ENCODE data around the gene RPS19.

The RPS19 gene

DNA sequence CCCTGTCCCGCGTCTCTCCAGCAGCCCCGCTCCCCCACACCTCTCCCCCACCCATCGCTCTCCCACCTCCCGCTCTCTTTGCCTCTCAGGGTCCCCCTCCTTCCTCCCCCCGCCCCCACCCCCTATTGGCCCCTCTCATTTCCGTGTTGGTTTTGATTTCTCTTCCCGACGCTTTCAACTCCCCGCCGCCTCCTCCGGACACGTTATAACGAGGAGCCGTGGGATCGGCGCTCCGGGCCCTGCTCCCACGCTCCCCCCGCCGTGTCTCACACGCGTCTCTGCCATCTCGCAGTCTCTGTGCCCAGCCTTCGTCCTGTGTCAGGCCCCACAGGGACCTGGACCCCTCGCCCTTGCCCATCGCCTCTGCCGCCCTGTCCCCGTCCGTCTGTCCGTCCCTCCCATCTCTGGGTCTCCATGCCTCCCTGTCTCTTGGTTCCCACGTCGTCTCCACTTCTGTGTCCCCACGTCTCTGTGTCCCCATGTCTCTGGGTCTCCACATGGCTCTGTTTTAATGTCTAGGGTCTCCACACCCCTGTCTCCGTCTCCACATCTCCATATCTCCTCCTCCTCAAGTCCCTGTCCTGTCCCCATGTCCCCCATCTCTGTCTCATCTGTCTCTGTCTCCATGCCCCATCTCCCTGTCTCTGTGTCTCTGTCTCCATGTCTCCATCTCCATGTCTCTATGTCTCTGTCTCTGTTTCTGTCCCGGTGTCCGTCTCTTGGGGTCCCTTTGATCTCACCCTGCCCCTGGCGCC, 55.1 kb downstream of the RPS19 start:
- Mint-ChIP-seq H3K27ac (no peak overlapping the region), H3K36me3 (ENCODE audit: low read depth) (no peaks in the 10 kb centered on the region), H3K4me3 (no peak overlapping the region), H3K27me3 (ENCODE audit: low read depth, poor library complexity) (no peaks in the 10 kb centered on the region), H3K9me3 (no peaks in the 10 kb centered on the region), H3K4me1 (peaks cover 12% of the 10 kb centered on the region)
- no peak for DNase-seq
- TF ChIP-seq, protein P1, sequence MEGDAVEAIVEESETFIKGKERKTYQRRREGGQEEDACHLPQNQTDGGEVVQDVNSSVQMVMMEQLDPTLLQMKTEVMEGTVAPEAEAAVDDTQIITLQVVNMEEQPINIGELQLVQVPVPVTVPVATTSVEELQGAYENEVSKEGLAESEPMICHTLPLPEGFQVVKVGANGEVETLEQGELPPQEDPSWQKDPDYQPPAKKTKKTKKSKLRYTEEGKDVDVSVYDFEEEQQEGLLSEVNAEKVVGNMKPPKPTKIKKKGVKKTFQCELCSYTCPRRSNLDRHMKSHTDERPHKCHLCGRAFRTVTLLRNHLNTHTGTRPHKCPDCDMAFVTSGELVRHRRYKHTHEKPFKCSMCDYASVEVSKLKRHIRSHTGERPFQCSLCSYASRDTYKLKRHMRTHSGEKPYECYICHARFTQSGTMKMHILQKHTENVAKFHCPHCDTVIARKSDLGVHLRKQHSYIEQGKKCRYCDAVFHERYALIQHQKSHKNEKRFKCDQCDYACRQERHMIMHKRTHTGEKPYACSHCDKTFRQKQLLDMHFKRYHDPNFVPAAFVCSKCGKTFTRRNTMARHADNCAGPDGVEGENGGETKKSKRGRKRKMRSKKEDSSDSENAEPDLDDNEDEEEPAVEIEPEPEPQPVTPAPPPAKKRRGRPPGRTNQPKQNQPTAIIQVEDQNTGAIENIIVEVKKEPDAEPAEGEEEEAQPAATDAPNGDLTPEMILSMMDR (IDR thresholded peaks at IDR 0.05): no peak

DNA sequence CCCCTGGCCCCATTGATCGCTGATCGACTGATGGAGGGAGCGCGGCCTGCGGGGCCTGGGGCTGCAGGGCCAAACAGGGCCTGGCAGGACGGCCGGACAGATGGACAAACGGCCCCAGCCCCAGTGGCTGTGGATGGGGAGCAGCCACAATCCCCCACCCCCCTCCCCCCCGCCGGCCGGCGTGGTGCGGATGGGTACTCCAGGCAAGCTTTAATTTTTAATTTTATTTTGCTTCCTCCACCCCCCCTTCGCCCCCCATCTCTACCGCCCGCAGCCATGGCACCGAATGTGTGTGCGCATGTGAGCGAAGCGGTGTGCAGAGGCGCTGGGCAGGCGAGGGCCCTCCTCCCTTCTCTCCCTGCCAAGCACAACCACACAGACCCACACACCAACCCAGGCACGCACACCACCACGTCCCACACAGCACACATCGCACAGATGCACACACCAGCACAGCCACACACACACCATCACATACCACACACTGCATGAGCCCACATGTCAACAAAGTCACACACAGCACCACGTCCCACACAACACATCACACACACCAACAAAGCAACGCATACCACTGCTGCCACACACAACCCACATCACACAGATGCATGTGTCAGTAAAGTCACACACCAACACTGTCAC, 55.8 kb downstream of the RPS19 start:
- no peaks in the 10 kb centered on the region for H3K36me3 Mint-ChIP-seq (ENCODE audit: low read depth)
- no peak for DNase-seq
- peaks cover 12% of the 10 kb centered on the region for H3K4me1 Mint-ChIP-seq
- H3K27me3 Mint-ChIP-seq (ENCODE audit: low read depth, poor library complexity): no peaks in the 10 kb centered on the region
- H3K4me3 Mint-ChIP-seq: no peak overlapping the region
- TF ChIP-seq, protein P1 (IDR thresholded peaks at IDR 0.05): no peak
- no peaks in the 10 kb centered on the region for H3K9me3 Mint-ChIP-seq
- no peak overlapping the region for H3K27ac Mint-ChIP-seq

DNA sequence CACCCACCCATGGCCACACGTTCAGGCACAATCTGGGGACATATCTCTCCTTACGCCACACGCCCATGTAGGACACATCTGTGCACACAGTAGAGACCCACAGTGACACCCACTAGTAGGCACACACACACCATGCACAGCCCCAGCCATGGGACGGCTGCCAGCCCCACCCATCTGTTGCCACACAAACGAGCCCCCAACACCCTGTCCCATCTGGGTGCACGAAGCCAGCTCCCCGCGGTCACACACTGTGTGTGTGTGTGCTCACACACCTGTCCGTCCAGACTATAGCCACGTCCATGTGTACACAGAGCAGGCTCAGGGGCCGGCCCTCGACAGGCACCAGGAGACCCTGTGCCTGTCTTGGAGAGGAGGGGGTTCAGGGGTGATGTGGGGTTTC, 57.6 kb downstream of the RPS19 start:
- no peak overlapping the region for H3K4me3 Mint-ChIP-seq
- H3K36me3 Mint-ChIP-seq (ENCODE audit: low read depth): no peaks in the 10 kb centered on the region
- no peak for DNase-seq
- no peaks in the 10 kb centered on the region for H3K9me3 Mint-ChIP-seq
- H3K27me3 Mint-ChIP-seq (ENCODE audit: low read depth, poor library complexity): no peaks in the 10 kb centered on the region
- H3K4me1 Mint-ChIP-seq: peaks cover 12% of the 10 kb centered on the region
- TF ChIP-seq, protein P1 (IDR thresholded peaks at IDR 0.05): no peak
- no peak overlapping the region for H3K27ac Mint-ChIP-seq

DNA sequence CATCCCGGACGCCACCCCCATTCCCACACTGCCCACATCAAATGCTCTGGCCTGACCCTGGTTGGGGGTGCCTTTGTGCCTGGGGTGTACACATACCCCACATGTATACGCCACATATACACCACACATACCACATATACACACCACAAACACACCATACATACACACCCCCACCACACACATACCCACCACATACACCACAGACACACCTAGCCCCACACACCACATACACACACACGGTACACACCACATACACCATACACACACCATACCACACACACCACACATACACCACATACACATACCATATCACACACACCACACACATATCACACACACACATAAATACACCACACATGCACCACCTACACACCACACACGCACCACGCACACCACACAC, 58.0 kb downstream of the RPS19 start:
- TF ChIP-seq, protein P1 (IDR thresholded peaks at IDR 0.05): no peak
- no peaks in the 10 kb centered on the region for H3K36me3 Mint-ChIP-seq (ENCODE audit: low read depth)

DNA sequence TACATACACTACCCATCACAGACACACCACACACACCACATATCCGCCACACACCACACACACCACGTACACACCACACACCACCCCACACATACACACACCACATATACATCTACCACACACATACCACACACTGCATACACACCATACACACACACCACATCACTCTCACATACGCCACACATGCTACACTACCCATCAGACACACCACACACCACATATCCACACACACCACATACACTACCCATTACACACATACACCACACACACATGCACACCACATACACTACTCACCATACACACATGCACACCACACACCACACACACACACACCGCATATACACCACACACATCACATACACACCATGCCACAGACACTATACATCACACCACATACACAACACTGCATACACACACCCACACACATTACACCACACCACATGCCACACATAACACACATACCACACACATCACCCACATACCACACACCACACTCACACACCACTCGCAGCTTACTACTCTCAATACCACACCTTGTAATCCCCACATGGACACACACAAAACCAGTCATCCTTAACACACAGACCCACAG, 58.7 kb downstream of the RPS19 start:
- H3K4me1 Mint-ChIP-seq: peaks cover 18% of the 10 kb centered on the region
- TF ChIP-seq, protein P1 (IDR thresholded peaks at IDR 0.05): no peak
- no peak for DNase-seq
- no peak overlapping the region for H3K4me3 Mint-ChIP-seq
- H3K9me3 Mint-ChIP-seq: no peaks in the 10 kb centered on the region
- H3K27ac Mint-ChIP-seq: no peak overlapping the region
- no peaks in the 10 kb centered on the region for H3K27me3 Mint-ChIP-seq (ENCODE audit: low read depth, poor library complexity)
- H3K36me3 Mint-ChIP-seq (ENCODE audit: low read depth): no peaks in the 10 kb centered on the region

More for the DNA sequence above, 58.0 kb downstream of the RPS19 start:
- Mint-ChIP-seq H3K4me3 (no peak overlapping the region), H3K4me1 (peaks cover 14% of the 10 kb centered on the region), H3K27ac (no peak overlapping the region), H3K9me3 (no peaks in the 10 kb centered on the region), H3K27me3 (ENCODE audit: low read depth, poor library complexity) (no peaks in the 10 kb centered on the region)
- DNase-seq: no peak
